ES-I3 (cell line): ENCODE data around the gene LARP4B.

Source experiments
- H3K36me3 ChIP-seq: 2 replicates; pipeline ENCODE4 v1.6.1; 2013; ENCODE audit warnings: mild to moderate bottlenecking, low read length, control low read depth, moderate library complexity; ENCODE audit not compliant: insufficient read depth
- H3K4me1 ChIP-seq: 2 replicates; pipeline ENCODE4 v1.6.1; 2013; ENCODE audit warnings: mild to moderate bottlenecking, control low read depth, low read length; ENCODE audit not compliant: insufficient read depth
- H3K9ac ChIP-seq: 2 replicates; pipeline ENCODE4 v1.6.1; 2013; ENCODE audit warnings: low read depth, mild to moderate bottlenecking, low read length, moderate library complexity
- H3K9me3 ChIP-seq: 2 replicates; pipeline ENCODE4 v1.6.1; 2013; ENCODE audit warnings: mild to moderate bottlenecking, low read length, moderate library complexity; ENCODE audit not compliant: control insufficient read depth, insufficient read depth

The LARP4B gene

DNA sequence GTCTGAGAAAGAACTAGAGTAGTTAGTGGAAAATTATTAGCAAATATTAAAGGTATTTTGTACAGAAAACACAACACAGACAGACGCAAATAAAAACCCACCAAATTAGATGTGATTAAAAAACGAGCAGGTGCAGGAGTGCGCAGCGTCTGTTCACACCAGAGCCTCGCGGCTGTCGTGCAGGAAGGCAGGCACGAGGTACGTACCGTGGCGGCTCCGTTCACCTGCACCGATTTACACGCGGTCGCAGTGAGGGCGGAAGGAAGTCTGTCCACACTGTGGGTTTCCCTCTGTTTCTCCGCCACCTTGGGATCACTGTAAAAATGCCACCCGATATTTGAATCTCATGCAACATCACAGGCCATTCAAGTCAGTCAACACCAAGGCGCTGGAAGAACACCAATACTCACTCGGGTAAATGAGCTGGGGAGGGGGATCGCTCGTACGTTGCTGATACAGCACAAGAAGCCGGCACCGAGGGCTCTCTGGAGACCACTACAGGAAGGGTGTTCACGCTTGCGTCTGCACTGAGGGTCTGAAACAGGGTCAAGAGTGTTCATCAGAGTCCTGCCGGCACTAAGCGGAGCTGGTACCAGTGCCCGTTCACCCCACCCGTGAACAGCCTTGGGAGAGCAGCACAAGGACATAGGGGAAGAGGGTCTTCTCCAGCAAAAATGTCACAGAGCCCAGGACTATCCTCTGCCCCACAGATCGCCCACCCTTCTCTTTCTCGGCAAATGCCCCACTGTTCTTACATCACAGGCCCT, 116.8 kb downstream of the LARP4B start:
- Histone ChIP-seq H3K4me1 (no peaks in the 10 kb centered on the region), H3K9me3 (no peaks in the 10 kb centered on the region), H3K36me3 (peaks cover 51% of the 10 kb centered on the region), H3K9ac (no peak overlapping the region)

DNA sequence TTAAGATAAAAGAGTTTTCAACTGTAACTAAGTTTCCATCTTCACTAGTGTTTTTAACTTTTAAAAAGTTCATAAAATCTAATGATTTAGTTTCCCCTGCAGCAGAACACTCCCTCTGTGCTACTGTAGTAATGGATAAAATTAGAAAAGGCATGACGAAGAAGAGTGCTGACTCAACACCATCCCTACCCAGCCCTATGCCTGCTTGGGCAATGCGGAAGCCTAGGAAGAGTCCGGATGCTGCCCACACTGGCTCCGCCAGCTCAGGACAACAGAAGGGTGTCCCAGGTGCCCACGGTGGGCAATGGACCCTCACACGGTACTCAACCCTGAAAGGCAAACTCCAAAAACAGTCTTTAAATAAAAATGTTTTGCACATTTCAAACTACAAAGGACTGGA, 118.2 kb downstream of the LARP4B start:
- Histone ChIP-seq H3K4me1 (no peaks in the 10 kb centered on the region), H3K9me3 (no peaks in the 10 kb centered on the region), H3K36me3 (peaks cover 42% of the 10 kb centered on the region), H3K9ac (no peak overlapping the region)

DNA sequence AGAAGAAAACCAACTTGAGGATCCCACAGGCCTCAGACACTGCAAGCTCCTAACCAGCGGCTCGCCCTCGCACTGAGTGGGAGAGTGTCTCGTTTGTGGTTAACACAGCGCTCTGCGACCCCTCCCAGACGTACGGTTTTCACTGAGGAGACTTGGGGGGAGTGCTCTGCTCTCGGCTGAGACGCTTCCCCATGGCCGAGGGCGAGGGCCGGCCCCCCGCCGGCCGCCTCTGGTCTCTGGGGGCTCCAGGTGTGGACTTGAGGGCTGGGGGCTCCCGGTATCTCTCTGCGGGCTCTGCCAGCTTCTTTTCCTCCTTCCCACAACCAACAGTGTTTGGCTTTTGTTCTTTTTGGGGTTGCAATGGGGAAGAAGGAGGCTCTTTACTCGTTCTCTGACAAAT, 118.7 kb downstream of the LARP4B start:
- Histone ChIP-seq H3K4me1 (no peaks in the 10 kb centered on the region), H3K36me3 (peaks cover 40% of the 10 kb centered on the region), H3K9me3 (no peaks in the 10 kb centered on the region), H3K9ac (no peak overlapping the region)

DNA sequence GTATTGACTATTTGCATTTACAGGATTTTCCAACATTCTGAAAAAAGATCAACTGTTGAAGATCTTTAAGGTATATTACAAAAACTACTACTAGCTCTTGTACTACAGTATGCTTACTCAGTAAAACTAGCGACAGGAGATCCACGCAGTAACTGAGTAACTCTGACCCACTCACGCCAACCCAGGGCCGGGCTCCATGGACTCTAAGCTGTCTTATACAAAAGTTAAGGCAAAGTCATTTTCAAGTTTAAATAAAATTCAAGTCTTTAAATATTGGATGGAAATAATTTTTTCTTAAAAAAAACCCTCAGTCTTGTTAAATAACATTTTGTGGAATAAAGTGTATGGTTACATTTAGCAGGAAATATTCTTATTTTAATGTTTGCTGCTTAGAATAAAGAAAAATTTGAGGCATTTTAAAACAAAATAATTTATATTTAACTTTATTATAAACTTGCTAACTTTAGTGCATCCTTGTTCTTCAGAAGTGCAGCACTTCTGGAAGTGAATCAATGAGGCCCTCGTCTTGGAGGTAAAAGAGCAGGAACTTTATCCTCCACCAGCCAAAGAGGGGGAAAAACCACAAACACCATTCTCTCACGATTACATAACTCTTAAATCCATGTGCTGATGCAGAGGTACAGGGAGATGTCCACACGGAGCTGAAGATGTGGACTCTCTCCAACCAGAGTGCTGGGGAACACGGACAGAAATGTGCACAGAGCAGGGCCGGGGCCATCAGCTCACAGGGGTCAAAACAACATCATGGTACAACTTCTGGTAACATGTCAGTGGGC, 119.9 kb downstream of the LARP4B start:
- Histone ChIP-seq H3K9ac (no peak overlapping the region), H3K36me3 (peaks cover 32% of the 10 kb centered on the region), H3K9me3 (no peaks in the 10 kb centered on the region), H3K4me1 (no peaks in the 10 kb centered on the region)

DNA sequence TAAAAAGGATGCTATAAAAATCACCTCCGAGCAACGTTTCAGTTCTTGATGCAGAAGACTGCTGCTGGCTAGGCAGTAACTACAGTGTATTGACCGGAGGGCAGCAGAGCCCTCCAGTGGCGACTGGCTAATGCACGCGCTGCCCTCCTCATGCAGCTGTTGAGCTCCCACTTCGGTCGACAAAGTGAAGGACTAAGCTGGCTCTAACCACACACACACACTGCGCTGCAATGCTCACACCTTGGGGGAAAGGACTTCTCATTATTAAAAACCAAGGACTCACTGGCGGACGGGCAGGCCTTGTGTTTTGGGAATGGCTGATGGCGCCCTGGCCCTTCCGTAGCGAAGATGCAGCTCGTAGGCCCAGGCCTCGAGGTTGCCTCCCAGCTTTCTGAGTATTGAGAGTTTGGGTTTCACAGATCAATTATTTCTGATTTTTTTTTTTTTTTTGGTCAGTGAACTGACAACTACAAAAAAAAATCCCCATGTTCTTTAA, 121.1 kb downstream of the LARP4B start:
- Histone ChIP-seq H3K9me3 (no peaks in the 10 kb centered on the region), H3K4me1 (no peaks in the 10 kb centered on the region), H3K9ac (no peak overlapping the region), H3K36me3 (peaks cover 26% of the 10 kb centered on the region)

DNA sequence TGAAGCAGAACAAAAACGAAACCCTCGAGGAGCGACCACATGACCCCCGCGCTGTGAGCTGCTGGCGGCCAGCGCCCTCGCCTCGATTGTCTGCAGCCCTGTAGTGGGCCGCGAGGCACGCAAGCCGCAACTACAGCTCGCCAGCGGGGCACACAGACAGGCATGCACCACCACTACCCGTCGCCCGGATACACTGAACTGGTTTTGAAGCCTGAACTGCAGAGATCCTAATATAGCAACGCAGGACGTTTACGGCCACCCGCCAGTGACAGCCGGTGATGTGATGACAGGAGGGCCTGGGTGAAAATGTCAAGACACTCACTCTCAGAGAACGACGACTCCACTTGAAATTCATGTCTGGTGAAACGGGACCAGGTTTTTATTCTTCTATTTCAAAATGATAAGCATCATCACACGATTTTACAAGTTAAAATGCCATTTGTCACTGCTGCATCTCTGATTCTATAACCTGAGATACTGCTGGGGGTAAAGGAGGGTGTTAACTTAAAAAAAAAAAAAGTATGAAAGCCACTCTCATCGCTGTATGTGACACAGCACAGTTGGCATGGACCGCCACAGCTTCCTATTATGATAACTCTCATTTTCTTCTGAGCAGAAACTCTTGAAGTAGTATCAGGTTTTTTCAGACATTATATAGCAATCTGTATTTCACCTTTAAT, 121.7 kb downstream of the LARP4B start:
- H3K36me3 ChIP-seq: peaks cover 23% of the 10 kb centered on the region
- H3K4me1 ChIP-seq: no peaks in the 10 kb centered on the region
- no peak overlapping the region for H3K9ac ChIP-seq
- no peaks in the 10 kb centered on the region for H3K9me3 ChIP-seq

DNA sequence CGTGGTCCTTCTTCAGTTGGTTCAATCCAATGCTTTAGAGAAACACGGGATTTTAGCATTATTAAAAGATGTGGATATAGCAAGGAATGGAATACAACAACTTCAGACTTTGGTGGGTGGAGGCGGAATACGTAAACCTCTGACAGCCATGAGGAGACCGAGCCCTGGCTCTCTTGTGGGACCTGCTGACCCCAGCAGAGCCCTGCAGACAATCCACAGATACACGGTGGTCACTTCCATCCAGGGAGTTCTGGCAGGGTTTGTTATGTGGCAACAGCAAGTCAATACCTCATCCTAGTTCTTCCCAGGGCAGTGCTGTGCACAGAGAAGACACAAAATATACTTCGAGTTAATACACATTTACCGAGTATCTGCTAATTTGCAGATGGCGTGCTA, 123.5 kb downstream of the LARP4B start:
- Histone ChIP-seq H3K9me3 (no peaks in the 10 kb centered on the region), H3K9ac (no peak overlapping the region), H3K36me3 (peaks cover 19% of the 10 kb centered on the region), H3K4me1 (no peaks in the 10 kb centered on the region)

DNA sequence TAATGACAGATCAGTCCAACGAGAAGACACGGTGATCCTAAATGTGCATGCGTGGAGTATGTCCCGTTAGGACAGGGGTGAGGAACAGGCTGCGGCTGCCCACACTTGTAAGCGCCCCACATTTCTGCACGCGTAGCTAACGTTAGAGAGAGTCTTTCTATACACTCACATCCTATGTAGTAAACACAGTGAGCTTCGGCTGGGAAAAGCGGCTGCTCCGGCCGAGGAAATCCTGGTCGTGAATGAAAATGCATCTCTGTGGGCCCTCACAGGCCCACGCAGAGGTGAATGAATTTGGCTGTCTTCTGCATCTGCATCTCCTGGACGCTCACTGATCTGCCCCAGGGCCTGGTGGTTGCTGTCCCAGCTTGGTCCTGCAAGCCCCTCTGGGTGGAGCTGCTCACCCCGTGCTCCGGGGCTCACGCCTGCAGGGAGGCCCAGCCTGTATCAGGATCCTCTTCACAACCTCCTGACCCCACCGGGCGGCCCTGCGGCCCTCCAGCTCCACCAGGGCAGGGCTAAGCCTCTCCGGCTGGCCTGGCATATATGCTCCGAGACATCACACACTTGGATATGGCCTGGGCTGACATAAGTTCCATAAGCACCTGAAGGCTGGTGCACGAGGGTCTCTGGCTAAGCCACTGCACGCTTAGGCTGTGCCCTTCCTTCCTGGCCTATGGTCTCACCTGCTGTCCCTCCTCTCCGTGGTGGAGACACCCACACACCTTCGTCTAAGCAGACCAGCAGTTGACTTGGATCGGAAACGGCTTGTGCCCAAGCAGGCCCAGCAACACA, 124.1 kb downstream of the LARP4B start:
- Histone ChIP-seq H3K36me3 (peaks cover 13% of the 10 kb centered on the region), H3K9me3 (no peaks in the 10 kb centered on the region), H3K4me1 (no peaks in the 10 kb centered on the region), H3K9ac (no peak overlapping the region)

DNA sequence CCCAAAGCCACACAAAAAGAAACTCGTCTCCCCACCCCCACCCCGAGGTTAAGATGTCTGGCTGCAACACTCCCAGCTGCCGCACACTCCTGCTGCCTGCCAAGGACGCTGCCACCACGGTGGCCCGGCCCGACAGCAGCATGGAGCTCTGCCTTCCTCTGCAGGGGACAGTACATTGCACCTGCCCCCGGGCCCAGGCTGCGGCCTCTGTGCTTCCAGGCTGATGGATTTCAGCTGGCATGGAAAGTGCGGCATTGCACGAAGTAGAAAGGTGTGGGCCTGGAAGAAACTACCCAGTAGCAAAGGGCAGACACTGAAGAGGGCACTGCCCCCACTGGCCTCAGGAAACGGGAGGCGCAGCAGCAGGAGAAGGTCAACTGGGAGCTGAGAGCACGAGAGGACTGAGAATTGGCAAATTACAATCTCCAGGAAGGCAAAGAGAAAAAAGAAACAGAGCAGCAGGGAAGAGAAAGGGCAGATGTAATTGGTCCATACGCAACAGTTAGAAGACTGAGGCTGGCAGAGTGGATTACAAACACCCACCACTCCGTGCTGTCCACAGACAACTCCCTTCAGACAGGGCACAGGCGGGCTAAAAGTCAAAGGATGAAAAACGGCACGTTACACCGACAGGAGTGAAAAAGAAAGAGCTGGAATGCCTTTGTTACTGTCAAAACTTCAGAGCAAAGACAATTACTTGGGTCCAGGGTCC, 124.9 kb downstream of the LARP4B start:
- Histone ChIP-seq H3K36me3 (peaks cover 7% of the 10 kb centered on the region), H3K9me3 (no peaks in the 10 kb centered on the region), H3K9ac (no peak overlapping the region), H3K4me1 (no peaks in the 10 kb centered on the region)

DNA sequence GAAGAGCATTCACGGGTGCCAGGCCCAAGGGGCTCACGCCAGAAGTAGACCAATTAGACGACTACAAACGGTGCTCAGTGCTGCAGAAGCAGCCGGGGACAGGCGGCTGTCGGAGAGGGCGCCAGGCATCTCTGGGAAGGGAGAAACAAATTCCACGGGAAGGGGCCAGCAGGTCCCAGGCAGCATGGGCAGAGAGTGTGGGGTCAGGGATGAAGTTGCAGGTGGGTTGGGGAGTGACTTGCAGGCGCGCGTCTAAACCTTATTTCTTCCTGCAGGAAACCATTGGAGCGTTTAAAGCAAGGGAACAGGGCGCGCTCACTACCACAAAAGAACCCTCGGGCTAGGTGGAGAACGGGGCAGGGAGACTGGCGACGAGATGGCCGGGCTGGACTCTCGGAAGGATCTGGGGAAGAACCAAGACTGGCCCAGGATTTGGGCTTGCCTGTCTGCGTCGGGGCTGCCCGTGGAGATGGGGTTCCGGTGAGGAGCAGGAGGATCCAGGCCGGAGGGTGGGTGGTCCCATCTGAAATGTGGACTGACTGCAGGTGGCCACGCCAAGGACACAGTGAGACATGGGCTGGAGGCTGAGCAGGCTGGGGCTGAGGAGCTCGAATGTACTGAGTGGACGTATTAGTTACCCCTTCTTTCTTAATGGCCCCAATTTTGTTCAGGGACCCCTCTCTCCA, 125.7 kb downstream of the LARP4B start:
- H3K9me3 ChIP-seq: no peaks in the 10 kb centered on the region
- peaks cover 7% of the 10 kb centered on the region for H3K36me3 ChIP-seq
- H3K4me1 ChIP-seq: no peaks in the 10 kb centered on the region
- no peak overlapping the region for H3K9ac ChIP-seq

DNA sequence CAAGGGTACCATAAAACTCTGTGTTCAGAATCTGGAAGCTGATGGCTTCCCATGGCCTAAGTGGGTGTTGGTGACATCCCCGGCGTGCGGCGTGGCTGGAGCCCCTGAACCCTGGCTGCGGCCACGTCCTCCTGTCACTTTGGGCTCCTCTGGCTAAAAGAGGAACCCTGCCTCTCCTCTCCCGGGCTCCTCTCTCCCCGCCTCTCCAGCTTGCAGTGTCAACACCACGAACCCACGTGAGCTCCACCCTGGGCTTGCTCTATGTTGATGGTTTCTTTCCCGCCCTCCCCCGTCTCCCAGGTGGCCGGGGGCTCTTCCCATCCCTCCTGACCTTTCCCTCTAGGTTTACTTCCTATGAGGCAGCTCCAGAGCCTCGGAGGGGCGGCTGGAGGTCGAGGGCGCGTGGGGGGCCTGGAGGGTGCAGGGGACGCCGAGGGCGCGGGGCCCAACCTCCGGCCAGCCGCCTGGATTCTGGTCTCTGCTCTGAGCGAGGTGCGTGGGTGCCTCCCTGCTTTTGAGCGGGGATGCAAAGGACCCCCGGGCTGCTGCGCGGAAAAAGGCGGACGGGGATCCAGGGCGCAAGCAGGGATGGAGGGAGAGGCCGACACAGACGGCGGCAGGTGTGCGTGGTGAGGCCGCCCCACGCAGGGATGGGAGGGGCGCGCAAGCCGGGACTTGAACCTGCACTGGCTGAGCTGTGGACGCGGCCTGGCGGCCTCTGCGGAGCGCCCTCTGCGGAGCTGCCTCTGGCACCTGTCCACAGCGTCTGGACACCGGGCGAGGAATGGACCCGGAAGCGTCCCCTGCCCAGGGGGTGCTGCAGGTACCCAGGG, 126.5 kb downstream of the LARP4B start:
- no peak overlapping the region for H3K9ac ChIP-seq
- H3K36me3 ChIP-seq: peaks cover 7% of the 10 kb centered on the region
- no peaks in the 10 kb centered on the region for H3K4me1 ChIP-seq
- H3K9me3 ChIP-seq: no peaks in the 10 kb centered on the region

DNA sequence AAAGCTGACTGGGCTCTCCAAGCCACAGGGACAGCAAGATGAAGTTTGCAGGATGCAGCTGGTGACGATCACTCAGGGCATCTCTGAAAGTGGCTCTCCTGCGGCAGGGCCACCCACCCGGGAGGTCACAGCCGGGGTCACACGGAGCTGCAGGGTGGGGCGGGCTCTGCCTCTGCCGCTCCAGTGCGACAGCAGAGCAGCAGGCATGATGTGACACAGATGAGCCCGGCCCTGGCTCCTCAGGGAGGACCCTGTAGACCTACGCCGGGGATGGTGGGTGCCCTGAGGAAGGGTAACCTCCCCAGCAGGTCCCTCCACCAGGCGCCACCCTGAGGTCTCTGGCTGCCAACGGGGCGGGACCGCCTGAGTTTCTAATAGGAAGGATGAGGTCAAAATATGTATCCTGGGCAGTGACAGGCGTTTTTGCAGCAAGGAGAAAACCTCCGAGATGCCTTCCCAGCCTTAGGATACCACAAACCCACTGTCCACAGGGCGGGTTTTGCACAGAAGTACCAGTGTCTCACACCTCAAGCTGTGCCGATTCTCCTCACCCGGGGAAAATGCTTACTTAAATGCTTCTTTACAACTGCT, 127.2 kb downstream of the LARP4B start:
- H3K9me3 ChIP-seq: no peaks in the 10 kb centered on the region
- no peak overlapping the region for H3K9ac ChIP-seq
- H3K36me3 ChIP-seq: peaks cover 7% of the 10 kb centered on the region
- no peaks in the 10 kb centered on the region for H3K4me1 ChIP-seq
